ENCODE results near the gene CYTH2.
A peak's percentile ranks its signal among the peaks of the same experiment; 100 is the strongest.

CYTH2 gene

DNA sequence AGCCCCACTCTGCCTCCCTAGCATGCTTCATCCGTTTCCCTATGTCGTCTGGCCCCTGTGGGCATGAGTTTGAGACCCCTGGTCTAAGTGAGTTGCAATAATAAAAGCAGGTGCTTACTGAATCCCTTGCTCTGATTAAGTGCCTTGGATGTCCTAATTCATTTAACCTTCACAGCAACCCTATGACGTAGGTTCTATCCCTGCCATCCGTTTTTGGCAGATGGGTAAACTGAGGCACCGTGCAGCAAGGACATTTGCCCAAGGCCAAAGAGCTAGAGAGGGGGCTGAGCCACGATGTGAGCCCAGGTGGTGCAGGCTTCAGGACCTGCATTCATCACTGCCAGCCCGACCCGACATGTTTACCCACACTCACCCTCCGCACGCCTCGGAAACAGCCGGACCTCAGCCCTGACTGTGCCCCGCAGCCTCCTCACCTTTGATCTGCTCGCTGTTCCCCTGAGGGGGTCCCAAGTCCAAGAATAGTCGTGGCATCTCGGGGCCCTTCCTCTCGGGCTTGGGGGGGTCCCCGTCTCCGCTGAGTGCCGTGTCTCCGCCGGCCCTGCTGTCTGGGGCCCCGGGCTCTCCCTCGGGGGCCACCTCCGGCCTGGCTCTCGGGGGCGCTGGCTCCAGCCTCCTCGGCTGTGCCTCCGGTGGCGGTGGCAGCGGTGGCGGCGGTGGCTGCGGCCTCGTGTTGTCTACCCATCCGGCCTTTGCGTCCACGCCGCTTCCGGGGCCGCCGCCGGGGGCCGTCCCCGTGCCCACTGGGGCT, 28.0 kb downstream of the CYTH2 start:
- no peak for DNase-seq

DNA sequence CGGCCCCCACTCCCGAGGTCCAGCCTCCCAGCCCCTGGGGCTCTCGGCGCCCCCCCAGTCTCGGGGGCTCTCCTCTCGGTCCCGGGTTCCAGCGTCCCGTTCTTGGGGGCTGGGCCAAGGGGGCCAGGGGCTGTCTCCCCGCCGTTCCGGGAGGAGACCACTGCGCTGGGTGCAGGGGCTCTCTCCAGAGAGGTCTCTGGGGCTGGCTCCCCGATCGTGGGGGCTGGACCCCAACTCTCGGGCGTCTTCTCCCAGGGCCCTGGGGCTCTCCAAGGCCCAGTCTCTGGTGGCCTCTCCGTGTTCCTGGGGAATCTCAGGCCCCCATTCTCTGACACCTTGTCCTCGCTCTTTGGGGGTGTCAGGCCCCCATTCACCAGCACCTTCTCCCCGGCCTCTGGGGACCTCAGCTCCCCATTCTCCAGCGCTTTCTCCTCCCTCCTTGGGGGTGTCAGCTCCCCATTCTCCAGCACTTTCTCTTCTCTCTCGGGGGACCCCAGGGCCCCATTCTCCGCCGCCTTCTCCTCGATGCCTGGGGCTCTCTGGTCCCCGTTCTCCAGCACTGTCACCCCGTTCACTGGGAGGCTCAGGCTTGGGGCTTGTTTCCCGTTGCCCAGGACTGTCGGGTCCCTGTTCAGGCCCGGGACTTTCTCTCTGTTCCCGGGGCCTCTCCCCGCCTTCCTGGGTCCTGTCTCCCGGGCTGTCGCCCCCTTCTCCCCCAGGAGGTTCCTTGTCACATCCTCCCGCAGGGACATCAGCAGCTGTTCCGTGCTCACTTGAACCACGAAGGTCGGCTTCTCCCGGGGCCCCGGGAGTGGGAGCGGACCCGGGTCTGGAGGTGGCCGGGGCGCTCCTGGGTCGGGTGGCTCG, 28.8 kb downstream of the CYTH2 start:
- DNase-seq, result no peak

DNA sequence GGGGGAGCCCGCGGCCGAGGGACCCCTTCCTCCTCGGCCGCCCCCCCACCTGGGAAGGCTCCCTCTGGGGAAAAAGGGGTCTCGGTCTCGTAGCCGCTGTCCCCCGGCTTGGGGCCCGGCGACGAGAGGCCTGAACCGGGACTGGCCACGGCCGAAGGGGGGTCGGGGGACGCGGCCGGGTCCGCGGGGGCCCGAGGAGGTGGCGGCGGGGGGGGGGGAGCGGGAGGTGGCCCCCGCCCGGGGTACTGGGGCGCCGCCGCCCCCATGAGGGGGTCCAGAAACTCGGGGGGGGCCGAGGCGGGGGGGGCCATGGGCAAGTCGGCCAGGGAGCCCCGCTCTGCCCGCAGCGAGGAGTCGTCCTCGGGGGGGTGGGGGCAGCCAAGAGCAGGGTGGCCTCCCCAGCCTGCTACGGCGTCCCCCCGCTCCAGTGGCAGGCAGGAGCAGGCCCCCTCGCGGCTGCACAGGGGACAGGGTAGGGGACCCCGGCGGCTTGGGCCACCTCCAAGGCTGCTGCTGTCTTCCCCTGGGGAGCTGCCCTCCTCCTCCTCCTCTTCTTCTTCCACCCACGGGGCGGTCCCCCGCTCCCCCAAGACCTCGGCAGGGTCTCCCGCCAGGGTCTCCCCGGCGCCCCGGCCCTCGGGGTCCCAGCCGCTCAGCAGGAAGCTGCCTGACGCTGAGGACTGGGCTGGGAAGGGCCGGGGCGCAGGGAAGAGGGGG, 29.6 kb downstream of the CYTH2 start:
- no peak for DNase-seq

- no peak for DNase-seq
These were observed 30.3 kb downstream of the CYTH2 start for GRCh38 chr19:48499316-48500090.

GRCh38 chr19:48500830-48501493, 31.8 kb downstream of the CYTH2 start:
- no peak for DNase-seq

DNA sequence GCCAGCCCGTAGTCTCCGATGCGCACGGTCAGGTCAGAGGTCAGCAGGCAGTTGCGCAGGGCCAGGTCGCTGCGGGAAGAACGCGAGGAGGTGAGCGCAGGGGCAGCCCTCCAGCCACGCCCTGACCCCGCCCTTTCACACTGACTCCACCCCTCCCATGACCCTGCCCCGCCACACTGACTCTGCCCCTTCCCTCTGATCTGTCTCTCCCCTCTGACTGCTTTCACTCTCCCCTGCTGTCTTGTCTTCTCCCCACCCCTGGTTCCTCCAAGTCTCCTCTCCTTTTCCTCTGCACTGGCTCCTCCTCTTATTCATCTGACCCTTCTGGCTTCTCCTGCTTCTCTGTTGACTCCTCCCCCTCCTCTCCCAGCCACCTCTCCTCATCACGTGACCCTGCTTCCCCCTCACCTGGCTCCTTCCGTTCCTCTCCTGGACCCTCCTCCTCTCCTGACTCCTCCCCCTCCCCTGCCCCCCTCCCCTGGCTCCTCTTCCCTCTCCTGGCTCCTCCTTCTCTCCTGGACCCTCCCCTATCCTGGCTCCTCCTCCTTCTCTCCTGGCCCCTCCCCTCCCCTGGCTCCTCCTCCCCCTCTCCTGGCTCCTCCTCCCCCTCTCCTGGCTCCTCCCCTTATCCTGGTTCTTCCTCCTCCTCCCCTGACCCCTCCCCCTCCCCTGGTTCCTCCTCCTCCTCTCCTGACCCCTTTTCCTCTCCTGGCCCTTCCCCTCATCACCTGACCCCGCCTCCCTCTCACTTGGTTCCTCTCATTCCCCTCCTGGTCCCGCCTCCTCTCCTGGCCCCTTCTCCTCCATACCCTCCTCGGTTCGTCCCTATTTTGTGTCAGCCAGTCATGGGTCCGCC, 32.6 kb downstream of the CYTH2 start:
- peak; percentile 85 to 90 for DNase-seq

DNA sequence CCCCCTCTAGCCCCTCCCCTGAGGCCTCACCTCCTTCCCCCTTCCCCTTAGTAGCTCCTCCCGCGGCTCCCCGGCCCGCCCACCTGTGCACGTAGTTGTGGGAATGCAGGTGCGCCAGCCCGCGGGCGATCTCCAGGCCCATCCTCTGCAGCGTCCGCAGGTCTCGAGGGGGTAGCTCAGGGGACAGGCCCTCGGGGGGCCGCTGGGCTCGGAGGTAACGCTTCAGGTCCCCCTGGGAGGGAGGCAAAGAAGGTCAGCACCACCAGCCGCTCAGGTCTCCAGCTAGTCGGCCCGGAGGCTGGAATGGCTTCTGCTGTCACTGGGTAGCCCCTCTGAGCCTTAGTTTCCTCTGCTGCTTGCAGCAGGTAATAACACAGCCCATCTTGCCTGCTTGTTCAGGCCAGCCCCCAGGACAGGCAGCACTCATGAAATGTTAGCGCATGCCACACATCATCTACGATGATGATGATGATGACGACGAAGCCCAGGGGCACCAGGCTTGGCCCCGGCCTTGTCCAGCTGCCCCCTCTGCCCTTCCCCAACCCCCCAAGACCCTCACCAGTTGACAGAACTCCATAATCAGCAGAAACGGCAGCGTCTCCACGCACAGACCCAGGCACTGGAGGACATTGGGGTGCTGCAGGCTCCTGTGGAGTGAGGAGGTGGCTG, 33.3 kb downstream of the CYTH2 start:
- DNase-seq, result no peak

GRCh38 chr19:48506138-48506733, 37.1 kb downstream of the CYTH2 start:
- DNase-seq, result peak in 1 of 2 experiments; percentile 39

GRCh38 chr19:48507911-48508439, 38.8 kb downstream of the CYTH2 start:
- no peak for DNase-seq

- no peak for DNase-seq
These were observed 39.7 kb downstream of the CYTH2 start for GRCh38 chr19:48508729-48509411.

DNA sequence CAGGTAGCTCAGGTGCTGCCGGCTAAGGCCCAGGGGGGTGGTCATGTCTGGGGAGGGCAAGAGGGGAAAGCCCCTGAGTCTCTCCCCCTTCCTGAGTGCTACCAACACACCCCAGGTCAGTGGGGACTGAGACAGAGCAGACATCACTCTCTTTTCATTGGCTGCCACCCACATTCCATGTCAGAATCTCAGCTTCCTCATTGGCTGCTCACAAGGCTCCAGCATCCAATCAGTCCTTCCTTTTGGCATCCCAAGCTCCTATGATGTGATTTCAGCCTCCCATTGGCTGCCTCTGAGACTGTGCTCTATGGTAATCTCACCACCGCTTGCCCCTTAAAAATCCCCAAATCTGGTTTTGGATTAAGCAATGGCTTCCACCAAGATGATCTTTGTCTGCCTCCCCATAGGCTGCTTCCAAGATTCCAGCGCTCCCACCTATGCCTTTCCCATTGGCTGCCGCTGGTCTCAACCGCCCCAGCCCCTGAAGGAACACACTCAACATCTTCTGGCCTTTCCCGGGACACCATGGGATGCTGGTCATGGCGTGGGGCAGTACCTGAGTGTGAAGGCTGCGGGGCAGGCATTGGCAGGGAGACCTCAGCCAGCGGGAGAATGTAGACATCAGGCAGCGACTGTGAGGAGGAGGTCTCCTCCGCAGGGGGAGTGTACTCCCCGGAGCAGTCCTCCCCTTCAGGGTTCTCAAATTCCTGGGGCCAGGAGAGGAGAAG, 40.5 kb downstream of the CYTH2 start:
- no peak for DNase-seq

GRCh38 chr19:48510421-48511268, 41.5 kb downstream of the CYTH2 start:
- DNase-seq, result peak in 1 of 2 experiments; percentile 58

GRCh38 chr19:48511321-48511731, 42.2 kb downstream of the CYTH2 start:
- no peak for DNase-seq

DNA sequence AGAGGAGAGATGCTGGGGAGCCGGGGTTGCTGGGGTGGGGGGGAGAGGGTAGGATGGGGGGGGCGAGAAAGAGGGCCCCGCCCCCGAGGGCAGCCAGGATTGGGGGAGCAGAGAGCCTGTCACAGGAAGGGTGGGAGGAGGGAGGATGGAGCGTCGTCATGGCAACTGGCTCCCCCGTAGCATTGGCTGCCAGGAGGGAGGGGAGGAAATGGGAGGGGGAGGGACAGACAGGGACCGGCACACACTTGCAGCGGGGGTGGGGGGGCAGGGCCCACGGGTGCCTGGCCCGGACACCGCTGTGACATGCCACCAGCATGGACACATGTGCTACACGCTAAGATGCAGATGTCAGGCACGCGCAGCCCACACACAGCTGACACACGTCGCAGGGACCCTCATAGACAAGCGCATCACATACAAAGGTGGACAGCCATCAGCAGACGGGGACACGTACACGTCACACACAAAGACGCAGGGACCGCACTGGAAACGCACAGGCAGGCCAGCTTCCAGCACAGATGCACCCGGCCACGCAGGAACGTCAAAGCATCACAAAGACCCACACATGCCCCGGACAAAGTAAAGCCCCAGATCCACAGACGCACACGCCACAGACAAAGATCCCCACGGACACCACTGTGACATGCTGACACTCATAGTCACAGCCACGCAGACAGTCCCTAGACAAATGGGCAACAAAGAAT, 42.8 kb downstream of the CYTH2 start, which contains the start of gene LMTK3:
LMTK3 (minus strand) TSS at position 36 of the 704 bp plus-strand sequence. CDS start 259 bp downstream, outside the sequence.
- peak; percentile 87 to 90 for DNase-seq

DNA sequence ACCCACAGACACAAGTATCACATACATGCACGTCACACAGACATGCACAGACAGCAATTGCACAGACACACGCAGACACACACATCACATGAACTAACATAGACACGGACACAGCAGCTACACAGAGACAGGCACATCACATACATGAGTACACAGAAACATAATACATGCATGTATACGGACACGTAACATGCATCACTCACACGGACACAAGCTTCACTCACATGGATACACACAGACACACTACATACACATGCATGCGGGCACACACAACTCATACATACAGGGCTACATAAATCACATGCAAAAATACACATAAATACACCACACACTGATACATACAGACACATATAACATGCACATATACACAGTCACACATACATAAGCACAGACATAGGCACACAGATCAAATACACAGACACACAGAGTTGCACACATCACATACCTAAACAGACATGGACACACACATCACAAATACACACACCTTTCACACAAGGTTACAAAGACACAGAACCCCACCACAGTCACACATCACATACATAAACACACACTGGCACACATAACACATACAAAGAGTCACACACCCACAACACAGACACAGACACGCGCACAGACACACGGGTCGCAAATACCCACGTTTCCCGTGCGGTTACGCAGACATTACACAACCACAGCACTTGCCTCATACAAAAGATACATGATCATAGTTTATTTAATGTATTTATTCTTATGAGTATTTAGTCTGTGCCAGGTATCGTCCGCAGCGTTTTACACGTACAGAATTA, 43.5 kb downstream of the CYTH2 start:
- no peak for DNase-seq
